CD4-positive, CD25-positive, alpha-beta regulatory T cell (primary cell): ENCODE data around the gene ELOVL5. TPM values are rescaled to one million over a fixed set of nuclear protein-coding genes. Genes with fewer than 3 reads are reported as not detected.
A peak's percentile ranks its signal among the peaks of the same experiment; 100 is the strongest.

Experiments used
- ATAC-seq, 2 donors: fragments of 150-1000 bp; cut with Tn5 transposase; one replicate each; pipeline ENCODE4 v1.10.0; 2021; ENCODE audit warnings: low read depth in 2 of 2, moderate number of reproducible peaks in 2 of 2, moderate library complexity in 1 of 2
- DNase-seq, 3 donors: peaks; one replicate each; pipeline versions ENCODE4 v3.0.0 to v3.0.0-alpha.2; 2012 to 2022; ENCODE audit warnings: mixed read lengths in 1 of 3
- H3K27ac ChIP-seq: one replicate; pipeline ENCODE4 v1.7.0; 2013; ENCODE audit warnings: mild to moderate bottlenecking, low read length; ENCODE audit not compliant: insufficient read depth, poor library complexity, severe bottlenecking
- H3K27me3 ChIP-seq: one replicate; pipeline ENCODE4 v1.7.0; 2013; ENCODE audit warnings: low read length; ENCODE audit not compliant: control insufficient read depth, insufficient read depth
- H3K36me3 ChIP-seq: one replicate; pipeline ENCODE4 v1.7.0; 2013; ENCODE audit warnings: mild to moderate bottlenecking, low read length, moderate library complexity; ENCODE audit not compliant: control insufficient read depth, insufficient read depth
- H3K4me1 ChIP-seq: 2 replicates; pipeline ENCODE4 v1.7.0; 2013; ENCODE audit warnings: mild to moderate bottlenecking, low read length; ENCODE audit not compliant: insufficient read depth, control insufficient read depth, poor library complexity, severe bottlenecking
- H3K4me3 ChIP-seq: one replicate; pipeline ENCODE4 v1.7.0; 2013; ENCODE audit warnings: low read depth, mild to moderate bottlenecking, low read length, moderate library complexity
- H3K9me3 ChIP-seq, 2 experiments: 1 replicate in 1 of 2; 2 replicates in 1 of 2; pipeline ENCODE4 v1.7.0; 2013; ENCODE audit warnings: low read length in 2 of 2, mild to moderate bottlenecking in 1 of 2, moderate library complexity in 1 of 2; ENCODE audit not compliant: control insufficient read depth in 2 of 2
- H3K27ac Mint-ChIP-seq, 3 donors: one replicate each; pipeline ENCODE4 v1.8.0; 2020 to 2022; ENCODE audit warnings: mild to moderate bottlenecking in 3 of 3, mixed read lengths in 3 of 3, moderate library complexity in 2 of 3
- H3K27me3 Mint-ChIP-seq: one replicate; pipeline ENCODE4 v1.8.0; 2022; ENCODE audit warnings: mild to moderate bottlenecking, mixed read lengths
- H3K36me3 Mint-ChIP-seq: one replicate; pipeline ENCODE4 v1.8.0; 2020; ENCODE audit warnings: mixed read lengths
- H3K4me1 Mint-ChIP-seq, 4 donors: one replicate each; pipeline ENCODE4 v1.8.0; 2020 to 2022; ENCODE audit warnings: mixed read lengths in 4 of 4, mild to moderate bottlenecking in 1 of 4
- H3K4me3 Mint-ChIP-seq, 4 donors: one replicate each; pipeline ENCODE4 v1.8.0; 2020 to 2022; ENCODE audit warnings: mild to moderate bottlenecking in 4 of 4, mixed read lengths in 4 of 4, moderate library complexity in 3 of 4
- H3K9me3 Mint-ChIP-seq, 7 donors: one replicate each; pipeline ENCODE4 v1.8.0; 2020 to 2022; ENCODE audit warnings: mixed read lengths in 7 of 7, mild to moderate bottlenecking in 3 of 7, moderate library complexity in 2 of 7
- polyA plus RNA-seq, 4 donors: library from polyadenylated mRNA; unstranded; fragments of 300-500 nt; fragmentation: Illumina TruSeq; gene quantifications; one replicate each; pipeline ENCODE4 v1.2.3, GENCODE V29; 2021
- total RNA-seq: library from RNA; stranded (reverse); gene quantifications from one replicate; pipeline ENCODE4 v1.2.3, GENCODE V29; 2022

The ELOVL5 gene
- total and polyA plus RNA-seq, 5 donors from 2014 or later, result 139 to 201 (median 159) TPM

- Mint-ChIP-seq H3K4me3 (peak overlapping the region in 1 of 4 donors; percentile 54), H3K4me1 (peaks cover 16 to 44% (median 30%) of the 10 kb centered on the region in 4 donors), H3K9me3 (no peaks in the 10 kb centered on the region), H3K36me3 (no peaks in the 10 kb centered on the region), H3K27me3 (no peaks in the 10 kb centered on the region), H3K27ac (peak overlapping the region; percentile 54 to 91 (median 90))
- DNase-seq (no peak), ATAC-seq (no peak)
- no peaks in the 10 kb centered on the region for H3K27me3 ChIP-seq
- peaks cover 29% of the 10 kb centered on the region for H3K4me1 ChIP-seq
- no peaks in the 10 kb centered on the region for H3K9me3 ChIP-seq
- H3K27ac ChIP-seq, result peak overlapping the region; percentile 64
- peak overlapping the region; percentile 13 for H3K4me3 ChIP-seq
- H3K36me3 ChIP-seq, result no peaks in the 10 kb centered on the region
Observed at GRCh38 chr6:53230775-53231467, 117.8 kb downstream of the ELOVL5 start.

- H3K36me3 Mint-ChIP-seq, result no peaks in the 10 kb centered on the region
- ATAC-seq, result no peak
- H3K4me3 Mint-ChIP-seq, result no peak overlapping the region
- no peak overlapping the region for H3K27ac ChIP-seq
- peaks cover 23% of the 10 kb centered on the region for H3K4me1 ChIP-seq
- H3K4me1 Mint-ChIP-seq, result peaks cover 10 to 35% (median 21%) of the 10 kb centered on the region in 4 donors
- no peaks in the 10 kb centered on the region for H3K27me3 Mint-ChIP-seq
- no peaks in the 10 kb centered on the region for H3K9me3 Mint-ChIP-seq
- H3K36me3 ChIP-seq, result no peaks in the 10 kb centered on the region
- no peak overlapping the region for H3K4me3 ChIP-seq
- no peaks in the 10 kb centered on the region for H3K9me3 ChIP-seq
- H3K27me3 ChIP-seq, result no peaks in the 10 kb centered on the region
- peak overlapping the region in 1 of 3 donors; percentile 38 for H3K27ac Mint-ChIP-seq
- no peak for DNase-seq
Observed at GRCh38 chr6:53227847-53228246, 120.9 kb downstream of the ELOVL5 start.

- H3K4me3 ChIP-seq, result no peak overlapping the region
- Mint-ChIP-seq H3K36me3 (peaks cover 4% of the 10 kb centered on the region), H3K27me3 (no peaks in the 10 kb centered on the region), H3K4me1 (peaks cover 0 to 13% (median 7%) of the 10 kb centered on the region in 4 donors), H3K4me3 (no peak overlapping the region), H3K9me3 (peaks cover 0 to 4% (median 0%) of the 10 kb centered on the region in 7 donors), H3K27ac (no peak overlapping the region)
- no peaks in the 10 kb centered on the region for H3K27me3 ChIP-seq
- ATAC-seq (no peak), DNase-seq (no peak)
- H3K36me3 ChIP-seq, result no peaks in the 10 kb centered on the region
- peaks cover 8% of the 10 kb centered on the region for H3K4me1 ChIP-seq
- H3K27ac ChIP-seq, result no peak overlapping the region
- no peaks in the 10 kb centered on the region for H3K9me3 ChIP-seq
Observed at GRCh38 chr6:53220605-53221004, 128.1 kb downstream of the ELOVL5 start.

Other genes with a start within 250 kb of the ELOVL5 start
- gene GCM1, start 200.1 kb downstream of the ELOVL5 start, total RNA-seq, result 0.22 TPM
- gene GCM1, start 200.1 kb downstream of the ELOVL5 start, polyA plus RNA-seq, result under 1 TPM in 2 of 4 donors, not detected in 2; 0.09 to 0.10 TPM
- gene GCLC, start 196.2 kb upstream of the ELOVL5 start, total RNA-seq, result 19.9 TPM
- gene GCLC, start 196.2 kb upstream of the ELOVL5 start, polyA plus RNA-seq, result 10 to 100 TPM in 1 of 4 donors, 1 to 10 TPM in 3; 8.0 to 11.0 (median 9.1) TPM